CD4-positive, alpha-beta memory T cell (primary cell): ENCODE data around the gene GNAT1. TPM values are rescaled to one million over a fixed set of nuclear protein-coding genes. Genes with fewer than 3 reads are reported as not detected.

ENCODE experiments used
- CTCF ChIA-PET: fragments of 350-600 bp; sonication (Branson Sonifier 250); formaldehyde crosslinking; loops from one replicate; lab custom pipeline; 2021; ENCODE audit warnings: inconsistent platforms; ENCODE audit not compliant: partially characterized antibody; lab: Charles Lee
- POLR2A ChIA-PET: fragments of 350-600 bp; sonication (Branson Sonifier 250); formaldehyde crosslinking; loops from one replicate; lab custom pipeline; 2021; ENCODE audit not compliant: partially characterized antibody; lab: Charles Lee
- DNase-seq, 5 donors: peaks; one replicate each; pipeline versions ENCODE4 v3.0.0 to v3.0.0-alpha.2; 2020 to 2022; ENCODE audit warnings: mixed read lengths in 1 of 5
- H3K27ac ChIP-seq: one replicate; pipeline ENCODE4 v1.7.0; 2013; ENCODE audit warnings: low read depth, low read length
- H3K27me3 ChIP-seq: 2 replicates; pipeline ENCODE4 v1.7.0; 2013; ENCODE audit warnings: mild to moderate bottlenecking, low read length, moderate library complexity; ENCODE audit not compliant: insufficient read depth
- H3K36me3 ChIP-seq: 2 replicates; pipeline ENCODE4 v1.7.0; 2013; ENCODE audit warnings: mild to moderate bottlenecking, low read length, moderate library complexity; ENCODE audit not compliant: insufficient read depth
- H3K4me1 ChIP-seq: 2 replicates; pipeline ENCODE4 v1.7.0; 2013; ENCODE audit warnings: mild to moderate bottlenecking, low read length, moderate library complexity; ENCODE audit not compliant: insufficient read depth
- H3K4me3 ChIP-seq, 2 donors: one replicate each; pipeline ENCODE4 v1.7.0; 2013; ENCODE audit warnings: low read length in 2 of 2, mild to moderate bottlenecking in 1 of 2
- H3K9me3 ChIP-seq, 2 donors: one replicate each; pipeline ENCODE4 v1.7.0; 2013; ENCODE audit warnings: low read length in 2 of 2, control low read depth in 1 of 2; ENCODE audit not compliant: control insufficient read depth in 1 of 2
- H3K27ac Mint-ChIP-seq, 7 donors: one replicate each; pipeline ENCODE4 v1.8.0; 2020 to 2021; ENCODE audit warnings: mixed read lengths in 7 of 7, mild to moderate bottlenecking in 6 of 7, inconsistent platforms in 3 of 7, moderate library complexity in 3 of 7
- H3K27me3 Mint-ChIP-seq, 2 donors: one replicate each; pipeline ENCODE4 v1.8.0; 2020 to 2021; ENCODE audit warnings: mixed read lengths in 2 of 2
- H3K36me3 Mint-ChIP-seq, 2 donors: one replicate each; pipeline ENCODE4 v1.8.0; 2020 to 2021; ENCODE audit warnings: mixed read lengths in 2 of 2, inconsistent platforms in 1 of 2, mild to moderate bottlenecking in 1 of 2
- H3K4me1 Mint-ChIP-seq, 4 donors: one replicate each; pipeline ENCODE4 v1.8.0; 2020 to 2021; ENCODE audit warnings: mixed read lengths in 4 of 4, mild to moderate bottlenecking in 1 of 4
- H3K4me3 Mint-ChIP-seq, 8 donors: one replicate each; pipeline ENCODE4 v1.8.0; 2020 to 2021; ENCODE audit warnings: mixed read lengths in 8 of 8, mild to moderate bottlenecking in 7 of 8, moderate library complexity in 6 of 8, inconsistent platforms in 3 of 8
- H3K9me3 Mint-ChIP-seq, 8 donors: one replicate each; pipeline ENCODE4 v1.8.0; 2020 to 2021; ENCODE audit warnings: mixed read lengths in 8 of 8, mild to moderate bottlenecking in 5 of 8, inconsistent platforms in 3 of 8, moderate library complexity in 1 of 8
- intact Hi-C: fragments of 100-400 bp; cut with micrococcal nuclease; formaldehyde crosslinking; loops from one replicate; pipeline ENCODE4 v1.15.1; 2023
- polyA plus RNA-seq, 2 donors: library from polyadenylated mRNA; unstranded; fragments of 300-500 nt; fragmentation: Illumina TruSeq; gene quantifications; one replicate each; pipeline ENCODE4 v1.2.3, GENCODE V29; 2021
- total RNA-seq, 2 experiments: library from RNA; stranded (reverse); gene quantifications; one replicate each; pipeline ENCODE4 v1.2.3, GENCODE V29; 2021

The GNAT1 gene
- total and polyA plus RNA-seq, 4 experiments from 2014 or later, result not detected

DNA sequence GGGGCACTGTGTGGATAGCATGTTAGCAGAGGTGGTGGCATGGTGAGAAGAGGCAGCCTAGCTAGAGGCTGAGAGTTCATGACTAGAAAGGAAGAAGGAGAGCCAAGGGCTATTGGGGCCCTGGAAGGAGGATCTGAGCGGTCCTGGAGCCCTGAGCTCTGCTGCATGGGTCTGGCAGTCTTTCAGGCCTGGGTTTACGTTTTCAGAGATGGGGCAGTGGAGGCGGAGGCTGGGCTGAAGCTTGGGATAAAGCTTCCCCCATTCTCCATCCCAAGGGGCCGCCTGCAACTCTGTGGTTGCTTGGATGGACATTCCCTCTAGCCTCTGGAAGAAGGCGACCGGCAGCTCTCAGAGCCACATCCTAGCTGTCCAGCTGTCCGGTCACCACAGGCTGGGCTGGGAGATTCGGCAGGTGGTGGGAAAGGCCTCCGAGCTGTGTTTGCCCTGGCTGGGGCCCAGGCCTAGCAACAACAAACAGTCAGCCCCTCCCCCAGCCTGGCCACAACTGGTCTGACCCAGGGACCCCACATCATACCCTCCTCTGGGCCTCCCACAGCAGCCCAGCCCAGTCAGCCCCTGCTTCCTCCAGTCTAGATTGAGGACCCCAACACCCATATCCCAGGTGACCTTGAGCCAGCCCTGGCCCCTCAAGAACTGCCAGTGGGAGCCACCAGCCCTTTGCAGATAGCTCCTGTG lies 11.9 kb downstream of the GNAT1 start:
- no peak overlapping the region for H3K4me3 Mint-ChIP-seq
- H3K9me3 ChIP-seq, result no peaks in the 10 kb centered on the region
- H3K27me3 ChIP-seq, result peaks cover 23% of the 10 kb centered on the region
- peaks cover 0 to 4% (median 0%) of the 10 kb centered on the region in 8 donors for H3K9me3 Mint-ChIP-seq
- no peaks in the 10 kb centered on the region for H3K36me3 ChIP-seq
- H3K4me1 ChIP-seq, result peaks cover 13% of the 10 kb centered on the region
- H3K4me1 Mint-ChIP-seq, result peaks cover 0 to 4% (median under 1%) of the 10 kb centered on the region in 4 donors
- no peak overlapping the region for H3K27ac Mint-ChIP-seq
- POLR2A ChIA-PET, result interaction anchor here (1.3 kb wide), 1 partner anchor 9 kb away, joined by 4 read pairs; no protein-coding TSS in a partner anchor
- CTCF ChIA-PET, result interaction anchor here (1.2 to 3.4 kb wide), 5 partner anchors 9 to 43 kb away, joined by 3 to 17 read pairs (median 6); partner anchors contain the start of gene GNAT1
- no peak overlapping the region for H3K27ac ChIP-seq
- no peak for DNase-seq
- no peaks in the 10 kb centered on the region for H3K36me3 Mint-ChIP-seq
- H3K27me3 Mint-ChIP-seq, result peaks cover 33 to 35% of the 10 kb centered on the region in 2 donors
- intact Hi-C loops, result no loop called here
- no peak overlapping the region for H3K4me3 ChIP-seq

- H3K27me3 Mint-ChIP-seq, result peaks cover 37% of the 10 kb centered on the region in 2 donors
- H3K4me3 Mint-ChIP-seq, result peak overlapping the region in 2 of 8 donors; percentile 35 to 48
- H3K27ac Mint-ChIP-seq, result no peak overlapping the region
- DNase-seq, result no peak
- no peak overlapping the region for H3K4me3 ChIP-seq
- peaks cover 0 to 4% (median 0%) of the 10 kb centered on the region in 8 donors for H3K9me3 Mint-ChIP-seq
- H3K27ac ChIP-seq, result no peak overlapping the region
- H3K36me3 Mint-ChIP-seq, result no peaks in the 10 kb centered on the region
- POLR2A ChIA-PET, result interaction anchor here (1.3 kb wide), 1 partner anchor 9 kb away, joined by 4 read pairs; no protein-coding TSS in a partner anchor
- intact Hi-C loops, result no loop called here
- no peaks in the 10 kb centered on the region for H3K36me3 ChIP-seq
- H3K4me1 ChIP-seq, result peaks cover 13% of the 10 kb centered on the region
- H3K9me3 ChIP-seq, result no peaks in the 10 kb centered on the region
- peaks cover 0 to 4% (median under 1%) of the 10 kb centered on the region in 4 donors for H3K4me1 Mint-ChIP-seq
- peaks cover 23% of the 10 kb centered on the region for H3K27me3 ChIP-seq
- CTCF ChIA-PET, result interaction anchor here (1.2 to 3.4 kb wide), 5 partner anchors 10 to 43 kb away, joined by 3 to 17 read pairs (median 6); partner anchors contain the start of gene GNAT1
Observed at GRCh38 chr3:50203809-50204803, 12.7 kb downstream of the GNAT1 start.

DNA sequence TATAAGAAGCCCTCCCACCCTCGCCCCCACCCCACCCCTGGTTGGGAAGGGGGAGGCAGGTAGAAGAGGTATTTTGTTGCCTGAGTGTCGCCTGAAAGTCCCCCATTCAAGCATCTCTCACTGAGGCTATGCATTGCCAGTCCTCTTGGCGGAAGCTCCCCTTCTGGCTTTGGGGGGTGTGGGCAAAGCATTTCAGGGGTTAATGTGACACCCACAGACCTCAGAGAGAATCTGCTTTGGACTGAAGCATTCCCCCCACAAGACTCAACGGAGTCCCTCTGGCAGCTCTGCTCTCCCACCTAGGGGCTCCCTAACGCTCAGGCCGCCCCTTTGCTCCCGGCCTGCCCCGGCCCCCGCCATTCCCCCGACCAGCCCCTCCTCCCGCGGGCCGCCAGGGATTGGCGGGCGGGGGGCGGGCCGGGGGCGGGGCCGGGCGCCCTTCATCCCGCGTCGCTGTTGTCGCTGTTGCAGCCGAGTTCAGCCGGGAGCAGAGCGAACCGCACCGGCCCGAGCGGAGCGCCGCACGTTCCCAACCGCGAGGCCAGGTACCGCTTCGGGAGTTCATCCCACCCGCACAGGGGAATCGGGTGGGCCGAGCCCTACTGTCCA lies 13.5 kb downstream of the GNAT1 start, which contains the start of gene SLC38A3:
SLC38A3 (plus strand) TSS at position 468 of the 609 bp plus-strand sequence. CDS start 8,929 bp downstream, outside the sequence.
- H3K9me3 Mint-ChIP-seq, result peaks cover 0 to 4% (median 0%) of the 10 kb centered on the region in 8 donors
- CTCF ChIA-PET, result interaction anchor here (1.5 to 3.4 kb wide), 3 partner anchors 10 to 21 kb away, joined by 5 to 17 read pairs (median 11); no protein-coding TSS in a partner anchor
- H3K4me3 ChIP-seq, result no peak within 1 kb of the TSS
- H3K4me3 Mint-ChIP-seq, result peak within 1 kb of the TSS in 6 of 8 donors; percentile 9 to 41 (median 24)
- peaks cover 13% of the 10 kb centered on the region for H3K4me1 ChIP-seq
- POLR2A ChIA-PET, result interaction anchor here (1.1 kb wide), 1 partner anchor 11 kb away, joined by 3 read pairs; no protein-coding TSS in a partner anchor
- peaks cover 35% of the 10 kb centered on the region in 2 donors for H3K27me3 Mint-ChIP-seq
- peak in 1 of 5 donors; percentile 8 for DNase-seq
- H3K27ac Mint-ChIP-seq, result no peak within 1 kb of the TSS
- no peaks in the 10 kb centered on the region for H3K9me3 ChIP-seq
- H3K36me3 Mint-ChIP-seq, result no peaks in the 10 kb centered on the region
- H3K27me3 ChIP-seq, result peaks cover 23% of the 10 kb centered on the region
- intact Hi-C loops, result no loop called here
- no peaks in the 10 kb centered on the region for H3K36me3 ChIP-seq
- no peak within 1 kb of the TSS for H3K27ac ChIP-seq
- H3K4me1 Mint-ChIP-seq, result peaks cover 0 to 4% (median under 1%) of the 10 kb centered on the region in 4 donors

DNA sequence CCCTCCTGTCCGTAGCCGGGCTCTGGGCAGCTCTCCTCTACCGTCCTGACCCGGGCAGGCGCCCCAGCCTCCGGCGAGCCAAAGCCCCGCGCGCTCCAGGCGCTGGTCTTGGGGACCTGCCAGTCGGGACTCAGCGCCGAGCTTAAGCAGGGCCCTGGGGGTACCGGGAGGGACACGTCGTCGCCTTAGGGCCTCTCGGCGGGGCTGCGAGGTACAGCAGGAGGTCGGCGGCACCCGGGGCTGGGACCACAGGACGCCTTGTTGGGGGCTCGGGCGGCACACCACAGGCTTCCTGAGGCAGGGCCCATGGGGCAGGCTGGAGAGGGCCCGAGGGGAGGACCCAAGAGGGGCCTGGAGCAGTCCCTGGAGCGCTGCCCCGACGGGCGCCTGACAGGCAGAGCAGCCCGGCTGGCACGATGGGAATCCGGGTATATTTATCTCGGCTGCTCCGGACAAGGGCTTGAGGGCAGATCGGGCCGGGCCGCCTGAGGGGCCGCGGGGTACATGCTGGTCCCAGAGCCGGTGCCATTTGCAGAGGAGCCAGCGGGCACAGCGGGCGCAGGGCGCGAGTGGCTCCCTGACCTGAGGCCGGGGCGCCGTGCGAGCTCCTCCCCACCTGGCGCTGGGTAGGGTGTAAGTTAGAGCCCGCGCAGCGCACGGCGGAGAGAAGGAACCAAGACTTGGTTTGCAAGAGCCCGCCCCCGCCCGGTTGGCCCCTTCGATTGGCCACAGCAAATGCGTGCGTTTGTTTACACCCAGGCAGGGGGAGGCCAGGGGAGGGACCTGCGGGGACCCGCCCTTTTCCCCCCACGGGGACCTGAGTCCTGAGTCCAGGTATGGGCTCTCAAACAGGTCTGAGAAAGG lies 14.2 kb downstream of the GNAT1 start:
- H3K4me3 Mint-ChIP-seq, result peak overlapping the region in 5 of 8 donors; percentile 9 to 41 (median 21)
- CTCF ChIA-PET, result interaction anchor here (0.6 to 3.4 kb wide), 3 partner anchors 11 to 20 kb away, joined by 3 to 17 read pairs (median 11); no protein-coding TSS in a partner anchor
- peak in 3 of 5 donors; percentile 16 to 59 (median 21) for DNase-seq
- POLR2A ChIA-PET, result interaction anchor here (0.6 to 1.1 kb wide), 2 partner anchors 11 to 59 kb away, joined by 3 to 5 read pairs; no protein-coding TSS in a partner anchor
- peaks cover 0 to 4% (median 0%) of the 10 kb centered on the region in 8 donors for H3K9me3 Mint-ChIP-seq
- peaks cover 13% of the 10 kb centered on the region for H3K4me1 ChIP-seq
- no peaks in the 10 kb centered on the region for H3K36me3 ChIP-seq
- peaks cover 0 to 4% (median under 1%) of the 10 kb centered on the region in 4 donors for H3K4me1 Mint-ChIP-seq
- intact Hi-C loops, result no loop called here
- peaks cover 34 to 35% of the 10 kb centered on the region in 2 donors for H3K27me3 Mint-ChIP-seq
- H3K27me3 ChIP-seq, result peaks cover 23% of the 10 kb centered on the region
- no peak overlapping the region for H3K4me3 ChIP-seq
- no peaks in the 10 kb centered on the region for H3K36me3 Mint-ChIP-seq
- H3K27ac Mint-ChIP-seq, result no peak overlapping the region
- no peak overlapping the region for H3K27ac ChIP-seq
- no peaks in the 10 kb centered on the region for H3K9me3 ChIP-seq

- Mint-ChIP-seq H3K4me1 (peaks cover 0 to 4% (median under 1%) of the 10 kb centered on the region in 4 donors), H3K4me3 (no peak overlapping the region), H3K27me3 (peaks cover 21 to 24% of the 10 kb centered on the region in 2 donors), H3K27ac (no peak overlapping the region), H3K36me3 (no peaks in the 10 kb centered on the region), H3K9me3 (peaks cover 0 to 4% (median 0%) of the 10 kb centered on the region in 8 donors)
- CTCF ChIA-PET, result no interaction called here
- no peak for DNase-seq
- Histone ChIP-seq H3K36me3 (no peaks in the 10 kb centered on the region), H3K9me3 (no peaks in the 10 kb centered on the region), H3K27ac (no peak overlapping the region), H3K27me3 (peaks cover 14% of the 10 kb centered on the region), H3K4me1 (peaks cover 13% of the 10 kb centered on the region), H3K4me3 (no peak overlapping the region)
- POLR2A ChIA-PET, result interaction anchor here (1.6 kb wide), 1 partner anchor 20 kb away, joined by 3 read pairs; no protein-coding TSS in a partner anchor
- intact Hi-C loops, result no loop called here
Observed at GRCh38 chr3:50207359-50208042, 16.1 kb downstream of the GNAT1 start.
